DMS153 (cell line): ENCODE data around the gene VPS26B.
"Not testable (repeated sequence)": the region's sequence is repeated elsewhere in the genome, so short reads cannot be mapped to it uniquely, and the experiment has no call there.

ENCODE experiments used
- DNase-seq: peaks from one replicate; lab custom pipeline; 2025; lab: John Stamatoyannopoulos, UW

Gene VPS26B

DNA sequence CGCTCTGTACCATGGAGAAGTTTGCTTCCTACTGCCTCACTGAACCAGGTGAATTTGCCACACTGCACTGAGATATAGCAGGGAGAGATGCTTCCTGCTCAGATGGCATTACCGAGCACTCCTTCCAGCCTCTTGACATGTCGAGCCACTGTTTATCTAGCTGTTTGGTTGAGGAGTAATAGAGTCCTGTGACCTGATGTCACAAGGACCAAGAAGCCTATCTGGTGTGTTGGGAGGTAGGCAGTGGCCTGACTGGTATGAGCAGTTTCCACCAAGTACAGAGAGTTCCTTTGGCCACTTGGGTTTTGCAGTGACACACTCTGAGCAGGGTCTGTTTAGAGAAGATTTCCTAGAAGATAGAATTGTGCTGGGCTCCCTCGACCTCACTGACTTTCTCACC lies 34.1 kb downstream of the VPS26B start:
- DNase-seq: no peak

DNA sequence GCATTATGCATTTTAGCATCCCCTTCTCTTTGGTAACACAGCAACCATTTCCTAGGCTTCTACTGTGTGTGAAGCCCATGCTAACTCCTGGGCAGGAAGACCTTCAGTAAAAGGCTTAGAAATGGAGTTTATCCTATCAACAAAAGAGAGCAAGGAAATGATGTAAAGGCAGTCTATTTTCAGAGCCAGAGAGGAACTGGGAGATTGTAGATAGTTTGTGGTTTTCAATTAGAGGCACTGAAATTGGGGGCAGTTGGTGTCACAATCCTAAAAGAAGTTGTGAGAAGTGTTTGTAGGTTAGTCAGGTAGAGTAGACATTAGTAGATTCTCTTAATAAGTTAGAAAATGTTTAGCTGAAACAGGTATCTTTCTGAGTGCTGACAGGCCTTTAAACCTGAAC lies 36.0 kb downstream of the VPS26B start:
- no peak for DNase-seq

DNA sequence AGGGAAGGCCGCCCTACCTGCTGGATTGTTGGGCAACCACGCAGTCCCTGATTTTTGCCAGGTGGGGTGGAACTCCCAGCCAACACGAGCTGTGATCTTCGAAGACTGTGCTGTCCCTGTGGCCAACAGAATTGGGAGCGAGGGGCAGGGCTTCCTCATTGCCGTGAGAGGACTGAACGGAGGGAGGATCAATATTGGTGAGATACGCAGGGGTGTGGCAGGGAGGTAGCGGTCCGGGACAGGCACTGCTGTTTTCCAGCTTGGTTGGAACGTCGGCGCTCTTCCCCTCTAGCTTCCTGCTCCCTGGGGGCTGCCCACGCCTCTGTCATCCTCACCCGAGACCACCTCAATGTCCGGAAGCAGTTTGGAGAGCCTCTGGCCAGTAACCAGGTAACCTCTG lies 36.5 kb downstream of the VPS26B start:
- no peak for DNase-seq

DNA sequence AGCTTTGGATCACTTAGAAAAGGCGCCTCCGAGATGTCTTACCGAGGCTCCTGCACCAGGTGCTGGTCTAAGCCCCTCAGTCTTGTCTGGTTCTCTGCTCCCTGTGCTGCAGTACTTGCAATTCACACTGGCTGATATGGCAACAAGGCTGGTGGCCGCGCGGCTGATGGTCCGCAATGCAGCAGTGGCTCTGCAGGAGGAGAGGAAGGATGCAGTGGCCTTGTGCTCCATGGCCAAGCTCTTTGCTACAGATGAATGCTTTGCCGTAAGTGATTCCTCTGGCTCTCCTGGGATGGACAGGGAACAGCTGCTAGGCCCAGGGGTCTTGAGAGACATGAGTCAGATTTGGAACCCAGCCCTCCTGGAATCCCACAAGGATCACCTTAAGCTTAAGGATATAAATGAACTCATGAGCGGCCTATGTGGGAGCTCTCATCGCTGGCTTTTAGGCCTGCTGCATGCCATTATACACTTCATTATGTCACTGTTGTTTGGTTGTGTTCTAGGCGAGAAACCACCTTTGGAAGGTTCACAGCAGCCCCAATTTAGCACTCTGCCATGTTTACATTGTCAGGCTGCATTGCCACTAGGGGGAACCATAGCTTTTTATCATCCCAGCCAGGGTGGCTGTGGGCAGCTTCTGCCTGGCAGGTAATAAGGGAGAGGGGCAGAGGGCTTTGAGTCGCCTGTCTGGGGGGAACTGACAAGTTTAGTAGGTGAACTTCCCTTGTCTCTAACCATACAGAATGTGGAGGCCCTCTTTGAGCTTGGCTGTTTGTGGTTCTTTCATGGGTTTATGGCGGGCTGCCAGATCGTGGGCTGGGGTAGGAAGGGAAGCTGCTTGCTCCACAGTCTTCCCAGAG lies 37.4 kb downstream of the VPS26B start:
- no peak for DNase-seq

DNA sequence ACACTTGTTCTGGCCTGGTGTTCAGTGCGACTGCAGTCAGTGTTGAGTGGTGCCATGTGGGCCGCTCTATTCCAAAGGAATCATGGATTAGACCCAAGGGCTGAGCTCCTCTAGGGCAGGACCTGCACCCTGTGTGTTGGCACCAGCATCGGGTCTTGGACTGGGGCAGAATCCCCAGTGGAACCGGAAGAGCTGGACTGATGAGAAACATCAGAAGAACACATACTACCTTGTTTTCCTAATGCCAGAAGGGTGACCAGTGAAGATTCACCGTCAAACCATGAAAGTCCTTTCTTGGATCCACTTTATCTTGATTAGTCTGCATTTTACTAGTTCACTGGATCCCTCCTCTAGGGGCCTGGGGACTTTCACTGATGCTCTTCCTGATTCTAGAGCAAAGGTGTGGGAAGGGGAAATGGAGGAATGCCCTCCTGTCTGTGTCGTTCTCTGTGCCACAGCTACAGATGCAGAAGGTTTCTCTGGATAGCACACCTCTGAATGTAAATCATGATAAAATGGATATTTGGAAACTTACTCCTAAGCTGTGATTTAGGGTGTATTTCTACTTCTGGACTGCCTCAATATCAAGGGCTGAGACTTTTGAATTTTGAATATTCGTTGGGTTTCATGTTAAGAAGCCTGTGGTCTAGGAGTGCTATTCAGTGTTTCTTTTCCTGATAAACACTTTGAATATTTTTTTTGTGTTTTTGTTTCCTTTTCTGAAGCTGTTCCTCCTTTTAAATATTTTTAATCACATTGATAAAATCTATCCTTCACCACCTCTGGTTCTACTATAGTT lies 40.7 kb downstream of the VPS26B start:
- DNase-seq: no peak

DNA sequence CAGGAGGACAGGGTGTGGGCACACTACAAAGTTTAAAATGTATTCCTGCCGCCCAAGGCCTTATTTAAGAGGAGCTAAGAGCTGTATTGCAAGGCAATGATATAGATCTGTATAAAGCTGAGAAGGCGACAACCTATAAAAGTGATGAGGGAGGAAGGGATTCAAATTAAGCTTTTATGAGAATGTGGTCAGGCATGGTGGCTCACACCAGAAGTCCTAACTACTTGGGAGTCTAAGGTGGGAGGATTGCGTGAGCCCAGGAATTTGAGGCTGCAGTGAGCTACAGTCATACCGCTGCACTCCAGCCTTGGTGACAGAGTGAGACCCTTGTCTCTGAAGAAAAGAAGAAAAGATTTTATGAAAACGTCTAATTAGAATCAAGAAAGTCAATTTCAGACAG lies 42.0 kb downstream of the VPS26B start:
- no peak for DNase-seq

DNA sequence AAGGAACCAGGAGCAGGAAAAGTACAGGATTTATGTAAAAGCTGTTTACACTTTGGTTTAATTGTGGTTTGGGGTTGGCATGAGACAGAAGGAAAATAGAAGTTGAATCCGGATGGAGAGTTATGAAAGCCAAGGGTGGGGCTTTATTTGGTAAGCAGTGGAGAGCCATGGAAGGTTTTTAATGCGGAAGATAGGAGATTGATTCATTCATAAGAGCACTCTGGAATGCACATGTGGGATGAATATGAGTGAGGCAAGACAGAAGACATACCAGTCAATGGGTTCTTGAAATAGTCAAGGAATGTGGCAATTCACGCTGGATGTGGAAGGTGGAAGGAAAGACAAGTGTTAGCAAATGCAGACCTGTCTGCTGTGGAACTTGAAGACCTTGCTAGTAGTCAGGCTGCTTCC lies 42.4 kb downstream of the VPS26B start:
- no peak for DNase-seq

DNA sequence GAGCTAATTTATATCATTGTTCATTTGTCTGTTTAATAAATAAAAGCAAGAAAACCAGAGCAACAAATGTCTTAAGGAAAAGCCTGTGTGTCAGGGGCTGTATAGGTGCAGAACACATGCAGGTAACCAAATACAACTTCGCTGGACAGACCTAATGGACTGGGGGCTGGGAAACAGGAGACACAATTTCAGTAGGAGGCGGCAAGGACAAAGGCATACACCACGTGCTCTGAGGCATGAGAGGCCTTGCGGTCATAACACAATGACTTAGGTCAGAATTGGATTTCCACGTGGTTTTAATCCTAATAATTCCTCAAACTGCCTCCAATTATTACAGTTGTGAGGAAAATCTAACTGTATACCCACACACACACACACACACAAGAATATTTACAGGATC lies 43.0 kb downstream of the VPS26B start:
- DNase-seq: no peak

DNA sequence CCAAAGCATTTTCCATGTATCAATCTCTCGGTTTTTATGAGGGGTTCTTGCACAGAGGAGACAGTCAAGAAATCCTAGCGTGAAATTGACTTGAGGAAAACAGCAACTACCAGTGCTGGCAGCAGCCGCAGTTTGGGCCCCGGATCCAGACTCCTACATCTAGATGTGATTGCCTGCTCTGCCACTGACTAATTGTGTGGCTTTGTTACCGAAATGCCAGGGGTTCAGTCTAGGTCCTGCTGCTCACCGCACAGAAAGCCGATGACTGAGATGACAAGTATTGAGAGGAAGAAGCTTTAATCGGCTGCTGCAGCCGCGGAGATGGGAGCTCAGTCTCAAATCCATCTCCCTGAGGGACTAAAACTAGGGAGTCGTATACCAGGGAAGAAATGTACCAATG lies 43.5 kb downstream of the VPS26B start:
- DNase-seq: no peak

DNA sequence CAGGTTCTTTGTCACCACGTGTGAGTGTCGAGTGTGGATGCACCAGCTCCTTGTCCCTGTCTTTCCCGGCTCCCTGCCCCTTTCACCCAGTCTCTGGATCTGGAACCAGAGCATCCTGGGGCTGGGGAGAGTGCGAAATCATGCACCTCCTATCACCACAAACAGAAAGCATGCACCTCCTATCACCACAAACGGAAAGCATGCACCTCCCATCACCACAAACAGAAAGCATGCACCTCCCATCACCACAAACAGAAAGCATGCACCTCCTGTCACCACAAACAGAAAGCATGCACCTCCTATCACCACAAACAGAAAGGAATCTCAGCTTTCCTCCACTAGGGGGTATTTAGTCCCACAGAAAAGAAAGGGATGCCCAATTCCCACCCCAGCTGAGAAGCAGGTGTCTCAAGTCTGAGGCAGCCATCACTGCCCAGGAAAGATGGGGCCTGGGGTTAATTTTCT lies 45.8 kb downstream of the VPS26B start:
- DNase-seq: no peak

DNA sequence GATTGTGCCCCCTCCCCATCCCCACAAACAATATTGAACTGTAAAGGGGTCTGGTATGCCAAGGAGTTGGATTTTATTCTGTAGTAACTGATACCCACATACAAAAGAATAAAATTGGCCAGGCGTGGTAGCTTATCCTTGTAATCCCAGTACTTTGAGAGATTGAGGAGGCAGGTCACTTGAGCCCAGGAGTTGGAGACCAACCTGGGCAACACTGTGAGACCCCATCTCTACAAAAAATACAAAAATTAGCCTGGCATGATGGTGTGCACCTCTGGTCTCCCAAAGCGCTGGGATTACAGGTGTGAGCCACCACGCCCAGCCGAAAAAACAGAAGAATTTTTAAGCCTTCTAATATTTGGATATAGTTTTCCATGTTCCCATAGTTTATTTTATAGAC lies 47.5 kb downstream of the VPS26B start:
- no peak for DNase-seq

DNA sequence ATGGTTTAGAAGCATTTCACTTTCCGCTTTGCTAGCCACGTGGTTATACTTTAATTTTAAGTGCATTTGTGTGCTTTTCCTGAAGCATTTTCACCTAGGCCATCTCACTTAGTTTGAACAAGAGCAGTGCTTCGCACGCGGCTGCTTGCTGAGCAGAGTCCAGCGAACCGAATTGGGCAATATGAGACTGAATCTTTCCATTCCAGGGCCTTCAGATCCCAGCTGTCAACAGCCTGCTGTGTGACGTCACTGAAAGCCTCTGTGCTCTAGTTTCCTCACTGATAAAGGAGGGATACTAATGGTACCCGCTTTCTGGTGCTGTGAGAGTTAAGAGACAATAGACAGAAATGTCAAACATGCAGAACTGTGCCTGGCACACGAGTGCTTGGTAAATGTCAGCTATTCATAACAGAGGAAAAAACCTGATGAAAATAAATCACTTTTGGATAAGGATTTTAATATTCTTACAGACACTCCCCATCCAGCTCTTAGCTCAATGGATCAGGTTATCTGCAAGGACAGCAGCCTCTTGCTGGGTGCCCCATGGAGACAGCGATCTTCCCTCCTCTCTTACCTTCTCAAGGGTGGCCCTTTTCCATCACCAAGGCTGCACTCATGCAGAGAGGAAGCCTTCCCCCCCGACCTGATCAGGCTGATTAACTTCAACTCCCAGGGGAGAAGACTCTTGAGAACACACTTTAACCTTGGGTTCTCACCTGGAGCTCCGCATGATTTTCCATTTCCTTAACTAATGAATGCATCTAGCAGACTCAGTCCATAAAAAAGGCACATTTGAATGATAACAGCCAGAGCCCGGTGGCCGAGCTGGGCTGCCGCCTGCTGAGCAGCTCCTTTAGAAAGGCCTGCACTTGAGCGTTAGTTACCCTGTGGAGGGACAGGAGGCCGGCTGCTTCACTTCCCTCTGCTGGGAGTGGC lies 48.2 kb downstream of the VPS26B start:
- peak; percentile 55 for DNase-seq

DNA sequence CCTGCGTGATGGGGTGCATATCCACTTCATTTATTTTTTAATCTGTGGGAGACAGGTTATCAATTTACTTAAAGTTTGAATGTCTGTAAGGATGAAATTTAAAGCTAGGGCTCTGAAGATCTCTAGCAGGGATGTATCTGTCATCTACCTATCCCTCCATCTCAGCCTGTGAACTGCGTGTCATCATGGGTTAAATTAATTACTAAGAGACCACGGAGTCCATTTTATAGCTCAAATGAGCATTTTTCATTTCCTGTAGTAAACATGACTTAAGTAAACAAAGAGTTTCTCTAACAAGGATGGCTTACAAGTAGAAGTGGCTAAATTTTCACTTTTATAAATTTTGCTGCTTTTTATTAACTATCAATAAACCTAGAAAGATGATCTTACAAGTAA lies 48.8 kb downstream of the VPS26B start:
- DNase-seq: no peak

DNA sequence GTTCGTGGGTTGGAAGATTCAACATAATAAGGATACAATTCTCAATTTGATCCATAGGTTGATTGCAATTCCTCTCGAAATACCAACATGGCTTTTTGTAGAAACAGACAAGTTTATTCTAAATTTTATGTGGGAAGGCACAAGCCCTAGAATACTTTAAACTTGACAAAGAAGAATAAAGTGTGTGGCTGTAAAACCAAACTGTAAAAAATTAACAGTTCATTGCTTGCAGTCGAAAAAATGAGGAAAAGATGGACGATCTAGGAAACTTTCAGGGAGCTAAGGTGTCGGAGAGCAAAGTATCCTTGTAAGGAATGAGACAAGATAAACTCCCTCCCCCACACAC lies 50.7 kb downstream of the VPS26B start:
- DNase-seq: no peak

DNA sequence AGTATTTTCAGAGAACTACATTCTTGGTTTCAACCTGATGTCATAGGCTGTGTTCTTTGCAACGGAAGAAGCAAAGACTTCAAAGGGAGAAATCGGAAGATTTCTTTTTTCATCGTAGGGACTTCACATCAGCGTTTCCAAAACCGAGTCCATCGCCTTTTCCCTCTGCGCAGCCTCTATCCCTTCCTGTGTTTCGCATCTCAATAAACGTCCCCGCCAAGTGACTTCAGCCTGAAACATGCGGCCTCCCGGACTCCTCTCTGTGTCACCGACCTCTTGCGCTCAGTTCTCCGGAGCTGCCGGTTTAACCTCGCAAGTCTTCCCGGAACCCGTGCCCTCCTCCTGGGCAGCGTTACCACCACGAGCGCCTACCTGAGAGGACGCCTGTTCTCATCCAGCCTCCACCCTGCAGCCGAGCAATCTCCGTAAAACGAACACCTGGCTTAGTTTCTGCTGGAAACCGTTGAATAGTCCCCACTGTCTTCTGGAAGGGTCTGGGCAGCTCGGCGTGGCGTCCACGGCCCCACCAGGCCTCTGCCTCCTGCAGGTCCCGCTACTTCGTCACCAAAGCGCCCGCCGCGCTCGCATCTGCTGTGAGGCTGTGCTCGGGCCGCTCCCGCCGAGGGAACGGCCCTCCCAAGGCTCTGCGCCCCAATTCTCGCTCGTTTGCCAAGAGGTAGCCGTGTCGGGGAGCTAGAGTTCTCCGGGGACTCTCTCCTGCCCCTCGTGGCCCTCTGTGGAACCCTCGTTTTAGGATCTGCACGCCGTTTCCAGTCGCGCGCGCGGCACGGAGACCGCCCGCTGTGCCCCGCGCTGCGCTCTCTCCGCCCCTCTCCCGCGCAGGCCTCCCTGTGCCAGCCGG lies 51.3 kb downstream of the VPS26B start, which contains the start of gene GLB1L3:
GLB1L3 (plus strand) TSS at position 846 of the 862 bp plus-strand sequence. CDS start 362 bp downstream, outside the sequence.
- DNase-seq: no peak

DNA sequence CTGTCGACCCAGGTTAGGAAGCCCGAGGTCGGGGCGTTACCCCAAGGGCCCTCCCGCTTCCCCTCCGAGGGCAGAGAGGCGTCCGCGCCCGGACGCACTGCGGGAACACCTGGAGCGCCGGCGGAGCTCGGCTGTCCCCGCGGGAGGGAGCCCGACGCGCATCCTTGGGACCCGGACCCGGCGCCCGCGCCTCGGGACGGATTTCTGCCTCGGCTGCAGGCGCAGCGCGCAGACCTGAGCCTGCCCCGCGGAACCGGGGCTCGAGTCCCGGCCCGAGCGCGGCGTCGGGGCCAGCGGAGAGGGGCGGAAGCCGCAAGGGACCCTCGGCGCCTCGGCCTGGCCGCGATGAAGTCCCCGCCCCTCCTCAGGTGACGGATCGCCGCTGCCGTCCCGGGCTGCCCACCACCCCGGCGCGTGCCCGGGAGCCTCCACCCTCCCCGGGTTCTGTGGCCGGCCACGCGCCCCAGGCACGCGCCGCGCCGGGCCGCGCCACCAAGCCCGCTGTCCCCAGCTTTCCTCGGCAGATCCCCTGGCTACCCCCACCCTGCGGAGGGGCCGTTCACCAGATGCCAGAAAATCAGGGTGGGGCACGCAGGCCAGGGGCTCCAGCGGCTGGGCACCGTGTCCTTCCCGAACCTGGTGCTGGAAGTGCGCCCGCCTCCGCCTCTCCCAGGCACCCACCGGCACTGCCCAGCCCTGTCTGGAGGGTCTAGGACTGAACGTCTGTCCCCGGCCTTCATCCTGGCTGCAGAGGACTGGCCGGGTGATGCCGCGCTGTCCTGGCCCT lies 52.1 kb downstream of the VPS26B start:
- DNase-seq: no peak

DNA sequence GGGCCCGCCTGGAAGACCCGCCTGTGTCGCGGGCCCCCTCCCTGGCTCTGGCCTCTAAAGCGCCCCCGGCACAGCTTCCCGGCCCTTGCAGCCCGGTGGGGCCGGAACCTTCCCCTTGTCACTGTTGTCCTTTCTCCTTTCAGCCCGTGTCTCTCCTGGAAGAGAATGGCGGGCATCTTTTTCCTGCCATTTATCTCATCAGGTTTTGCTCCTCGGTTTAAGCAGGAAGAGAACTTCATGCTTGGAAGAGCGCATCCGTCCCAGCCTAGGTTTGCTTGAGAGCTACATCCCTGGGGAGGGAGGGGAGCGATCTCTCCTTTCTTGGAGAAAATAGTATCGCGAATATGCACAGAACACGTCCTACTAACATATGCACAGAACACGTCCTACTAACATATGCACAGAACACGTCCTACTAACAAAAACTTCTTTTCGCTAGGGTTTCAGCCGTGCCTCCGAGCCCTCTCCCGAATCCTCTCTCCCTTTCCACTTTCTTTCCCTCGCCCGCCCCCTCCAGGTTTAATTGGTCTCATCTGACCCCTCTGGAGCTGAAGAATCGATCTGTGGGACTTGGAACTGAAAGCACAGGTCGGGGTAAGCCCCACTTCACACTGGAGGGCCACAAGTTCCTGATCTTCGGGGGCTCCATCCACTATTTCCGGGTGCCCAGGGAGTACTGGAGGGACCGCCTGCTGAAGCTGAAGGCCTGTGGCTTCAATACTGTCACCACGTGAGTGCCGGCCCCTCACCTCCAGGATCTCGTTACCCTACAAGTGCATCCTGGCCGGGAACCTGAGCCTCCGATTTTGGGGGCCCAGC lies 52.9 kb downstream of the VPS26B start:
- DNase-seq: no peak

DNA sequence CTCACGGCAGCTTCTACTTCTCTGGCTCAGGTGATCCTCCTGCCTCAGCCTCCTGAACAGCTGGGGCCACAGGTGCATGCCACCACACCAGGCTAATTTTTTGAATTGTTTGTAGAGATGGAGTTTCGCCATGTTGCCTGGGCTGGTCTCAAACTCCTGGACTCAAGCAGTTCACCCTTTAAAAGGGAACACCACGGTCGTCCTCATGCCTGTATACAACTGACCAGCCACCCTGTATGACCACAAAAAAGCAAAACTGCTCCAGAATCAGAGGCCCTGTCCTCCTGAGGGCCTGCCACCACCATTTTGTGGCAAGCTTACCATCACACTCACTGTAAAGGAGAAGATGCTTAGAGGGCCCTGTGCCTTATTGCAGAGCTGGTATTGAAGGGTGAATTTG lies 53.9 kb downstream of the VPS26B start:
- DNase-seq: no peak

DNA sequence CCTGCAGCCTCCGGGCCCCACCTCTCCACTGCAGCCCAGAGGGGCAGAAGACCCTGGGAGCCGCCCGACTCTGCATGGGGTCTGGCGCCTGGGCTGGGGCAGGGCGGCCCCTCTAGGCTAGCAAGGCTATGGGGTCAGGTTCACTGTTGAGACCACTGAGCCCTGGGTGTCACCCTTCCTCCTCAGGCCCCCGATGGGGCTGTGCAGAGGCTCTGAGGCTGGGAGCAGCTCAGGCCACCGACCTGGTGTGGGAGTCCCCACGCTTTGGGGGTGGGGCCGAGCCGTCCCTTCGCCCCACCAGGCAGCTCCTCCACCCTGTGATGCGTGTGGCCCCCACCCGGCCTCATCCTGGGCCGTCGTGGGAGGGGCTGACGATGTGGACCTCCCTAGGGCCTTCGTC lies 57.2 kb downstream of the VPS26B start:
- not testable (repeated sequence) for DNase-seq
